GM12878 (cell line): ENCODE measurements around the gene CALN1. TPM values are rescaled to one million over a fixed set of nuclear protein-coding genes. Genes with fewer than 3 reads are reported as not detected.

Source experiments
- ATAC-seq: fragments of 200-7000 bp; cut with Tn5 transposase; 3 replicates; pipeline ENCODE4 v1.9.1; 2020; ENCODE audit warnings: mild to moderate bottlenecking, moderate library complexity
- BruUV-seq: library from RNA; stranded (reverse); fragments of 400-500 nt; replicated peaks from 2 replicates; lab custom pipeline; 2021; lab: Mats Ljungman, UMichigan
- CTCF ChIA-PET: fragments of 300-600 bp; sonication (Branson Sonifier 250); formaldehyde crosslinking; extraction: SDS; loops from one replicate; lab custom pipeline; 2021; ENCODE audit warnings: inconsistent platforms; lab: Yijun Ruan, JAX
- POLR2A ChIA-PET: fragments of 350-600 bp; formaldehyde crosslinking; extraction: SDS; loops from one replicate; lab custom pipeline; 2021; ENCODE audit warnings: inconsistent platforms; lab: Charles Lee
- RAD21 ChIA-PET: fragments of 300-600 bp; sonication (Branson Sonifier 250); formaldehyde crosslinking; loops from one replicate; lab custom pipeline; 2023; ENCODE audit warnings: antibody characterized with exemption; ENCODE audit not compliant: unreplicated experiment; lab: Charles Lee
- SMC1A ChIA-PET: fragments of 300-600 bp; sonication (Branson Sonifier 250); formaldehyde crosslinking; loops from one replicate; lab custom pipeline; 2023; ENCODE audit not compliant: unreplicated experiment, uncharacterized antibody; lab: Charles Lee
- DNase-seq: peaks from one replicate; pipeline ENCODE4 v3.0.0-alpha.2; 2011; ENCODE audit warnings: low read depth, low spot score
- FAIRE-seq: peaks from 3 replicates; lab custom pipeline; 2011; peaks lifted over from hg19 to GRCh38; lab: Jason Lieb, UNC
- H2AFZ ChIP-seq: 2 replicates; pipeline ENCODE4 v1.6.0; 2011; ENCODE audit warnings: low read depth, low read length, control low read depth; ENCODE audit not compliant: control insufficient read depth
- H3K27ac ChIP-seq: 2 replicates; pipeline ENCODE4 v1.5.1; 2011; ENCODE audit warnings: control low read depth; ENCODE audit not compliant: control insufficient read depth, insufficient read depth
- H3K27me3 ChIP-seq, 2 experiments: replicated peaks in 1 of 2; 2 replicates each; pipeline versions ENCODE4 v1.6.0 to v1.6.1; 2011; ENCODE audit warnings: low read length in 1 of 2; ENCODE audit not compliant: control insufficient read depth in 2 of 2, insufficient read depth in 2 of 2
- H3K36me3 ChIP-seq, 2 experiments: 2 replicates each; pipeline ENCODE4 v1.5.1; 2011; ENCODE audit warnings: low read length in 1 of 2; ENCODE audit not compliant: control insufficient read depth in 2 of 2, insufficient read depth in 2 of 2
- H3K4me1 ChIP-seq: 2 replicates; pipeline ENCODE4 v1.6.1; 2011; ENCODE audit warnings: mild to moderate bottlenecking, low read length, moderate library complexity, mixed read lengths; ENCODE audit not compliant: control insufficient read depth, insufficient read depth
- H3K4me2 ChIP-seq: 2 replicates; pipeline ENCODE4 v1.6.0; 2011; ENCODE audit warnings: control low read depth; ENCODE audit not compliant: control insufficient read depth, insufficient read depth
- H3K4me3 ChIP-seq: fragments of 200-600 bp; sonication (generic); 2 replicates; pipeline ENCODE4 v1.5.1; 2016
- H3K79me2 ChIP-seq: 2 replicates; pipeline ENCODE4 v1.6.0; 2011; ENCODE audit warnings: low read length; ENCODE audit not compliant: control insufficient read depth, insufficient read depth
- H3K9ac ChIP-seq: 2 replicates; pipeline ENCODE4 v1.8.0; 2011; ENCODE audit warnings: low read length, control low read depth, mixed read lengths; ENCODE audit not compliant: control insufficient read depth, insufficient read depth
- H3K9me3 ChIP-seq: replicated peaks from 3 replicates; pipeline ENCODE4 v1.5.1; 2011; ENCODE audit warnings: mild to moderate bottlenecking, low read length; ENCODE audit not compliant: control insufficient read depth, insufficient read depth
- H4K20me1 ChIP-seq: 2 replicates; pipeline ENCODE4 v1.6.0; 2011; ENCODE audit not compliant: control insufficient read depth, insufficient read depth
- CBX5 ChIP-seq: sonication (generic); IDR thresholded peaks from 2 replicates; pipeline ENCODE4 v1.6.1; 2016; ENCODE audit warnings: low read depth, moderate library complexity, mild to moderate bottlenecking, inconsistent platforms
- ESRRA ChIP-seq: IDR thresholded peaks from 2 replicates; pipeline ENCODE4 v1.6.1; 2012; ENCODE audit warnings: mild to moderate bottlenecking, low read length, improper control_type of control experiment
- MEF2B ChIP-seq: fragments of 450-650 bp; IDR thresholded peaks from 2 replicates; pipeline ENCODE4 v1.6.1; 2018; ENCODE audit warnings: mild to moderate bottlenecking, moderate library complexity; ENCODE audit not compliant: partially characterized antibody, poor library complexity, severe bottlenecking
- POU2F2 ChIP-seq: IDR thresholded peaks from 3 replicates; pipeline ENCODE4 v1.6.1; 2011; ENCODE audit warnings: low read depth, mild to moderate bottlenecking, low read length, borderline replicate concordance
- TBL1XR1 ChIP-seq: IDR thresholded peaks from 2 replicates; pipeline ENCODE4 v1.6.1; 2012; ENCODE audit warnings: low read depth, low read length, improper control_type of control experiment
- ZNF207 ChIP-seq: fragments of 450-650 bp; IDR thresholded peaks from 2 replicates; pipeline ENCODE4 v1.6.1; 2014; ENCODE audit warnings: antibody characterized with exemption, mild to moderate bottlenecking, borderline replicate concordance
- ZNF384 ChIP-seq: IDR thresholded peaks from 2 replicates; pipeline ENCODE4 v1.6.1; 2012; ENCODE audit warnings: low read depth, mild to moderate bottlenecking, low read length, improper control_type of control experiment, borderline replicate concordance
- WGBS: methylation state at CpG from one replicate; pipeline ENCODE4 v1.1.6; 2016; ENCODE audit warnings: low lambda C conversion rate; ENCODE audit not compliant: insufficient replicate concordance, insufficient coverage; ENCODE audit errors: missing lambda C conversion rate; 5-methylcytosine and 5-hydroxymethylcytosine counted together
- in situ Hi-C: fragments of 300-500 bp; cut with MboI; formaldehyde crosslinking; loops from 9 replicates; pipeline ENCODE4 v1.14.3; 2018; ENCODE audit warnings: mixed read lengths
- intact Hi-C: fragments of 100-400 bp; cut with micrococcal nuclease; formaldehyde crosslinking; loops from one replicate; pipeline ENCODE4 v1.14.2; 2022; ENCODE audit not compliant: unreplicated experiment
- polyA plus RNA-seq, 11 experiments: library from polyadenylated mRNA; depleted of rRNA in 4 of 11; unstranded in 6 of 11; stranded (reverse) in 5 of 11; fragments of >200 nt; fragmentation: Nextera tagmentation in 4 of 11; fragmentation: Illumina TruSeq in 1 of 11; extraction: Ambion mirVana in 4 of 11; extraction: Trizol in 1 of 11; gene quantifications; 1 replicate in 1 of 11; 2 replicates in 10 of 11; pipeline versions ENCODE4 v1.2.1 to v1.2.3, GENCODE V29; 2011 to 2016; ENCODE audit warnings: inconsistent platforms in 2 of 11, missing spikeins in 2 of 11, low read depth in 1 of 11
- total RNA-seq, 4 experiments: library from RNA; depleted of rRNA in 3 of 4; stranded (reverse); fragments of >200 nt in 3 of 4; fragmentation: Illumina TruSeq in 1 of 4; extraction: Trizol in 1 of 4; gene quantifications; 2 replicates each; pipeline versions ENCODE4 v1.2.1 to v1.2.3, GENCODE V29; 2013 to 2021

The CALN1 gene
- total and polyA plus RNA-seq, 10 of the 15 experiments (the other 5 are each of a cell fraction or from before 2014, with no cell fraction given), result 0.48 to 15.3 (median 1.6) TPM

- SMC1A ChIA-PET, result no interaction called here
- no peaks in the 10 kb centered on the region; the same call in 2 of the 3 replicates for H3K9me3 ChIP-seq
- DNase-seq (no peak), FAIRE-seq (no peak), ATAC-seq (no peak)
- TF ChIP-seq CBX5, result peak; percentile 73; the same call in 1 of the 2 replicates
- TF ChIP-seq ESRRA, result no peak
- no peak for TF ChIP-seq ZNF384
- intact Hi-C loops, result no loop called here
- CTCF ChIA-PET, result no interaction called here
- no peak overlapping the region for H3K27ac ChIP-seq
- H3K36me3 ChIP-seq, result no peaks in the 10 kb centered on the region
- in situ Hi-C loops, result no loop called here
- no TSS peak for BruUV-seq
- RAD21 ChIA-PET, result no interaction called here
- no peak overlapping the region for H2AFZ ChIP-seq
- H3K4me1 ChIP-seq, result no peaks in the 10 kb centered on the region
- 69% methylated on average over 15 of the region's 15 CpGs for WGBS
- POLR2A ChIA-PET, result no interaction called here
- no peak overlapping the region for H3K9ac ChIP-seq
- H3K4me3 ChIP-seq, result no peak overlapping the region
- no peaks in the 10 kb centered on the region for H3K79me2 ChIP-seq
- H3K27me3 ChIP-seq, result no peaks in the 10 kb centered on the region
- no peak overlapping the region for H3K4me2 ChIP-seq
- H4K20me1 ChIP-seq, result no peaks in the 10 kb centered on the region
These were observed 624.6 kb downstream of the CALN1 start for GRCh38 chr7:71787513-71787912.

GRCh38 chr7:71785216-71785615 lies 626.9 kb downstream of the CALN1 start:
- Histone ChIP-seq H3K9ac (no peak overlapping the region), H2AFZ (no peak overlapping the region), H3K4me3 (no peak overlapping the region), H3K4me1 (no peaks in the 10 kb centered on the region), H3K4me2 (no peak overlapping the region), H3K9me3 (no peaks in the 10 kb centered on the region; the same call in 2 of the 3 replicates), H3K27me3 (no peaks in the 10 kb centered on the region), H3K79me2 (no peaks in the 10 kb centered on the region), H3K27ac (no peak overlapping the region), H3K36me3 (no peaks in the 10 kb centered on the region), H4K20me1 (no peaks in the 10 kb centered on the region)
- FAIRE-seq (no peak), ATAC-seq (no peak), DNase-seq (no peak)
- TF ChIP-seq POU2F2 (no peak), TBL1XR1 (no peak), ZNF207 (no peak), MEF2B (no peak)
- RAD21 ChIA-PET, result no interaction called here
- POLR2A ChIA-PET, result no interaction called here
- 11% methylated on average over 5 of the region's 5 CpGs for WGBS
- intact Hi-C loops, result no loop called here
- CTCF ChIA-PET, result interaction anchor here (0.6 kb wide), 1 partner anchor 17 kb away, joined by 3 read pairs; no protein-coding TSS in a partner anchor
- no TSS peak for BruUV-seq
- in situ Hi-C loops, result no loop called here
- SMC1A ChIA-PET, result no interaction called here
